ENCODE results near the gene TPCN2. TPM values are rescaled to one million over a fixed set of nuclear protein-coding genes. Genes with fewer than 3 reads are reported as not detected.
A peak's percentile ranks its signal among the peaks of the same experiment; 100 is the strongest.

TPCN2 gene
- total and polyA plus RNA-seq, 9 of the 15 experiments (the other 6 are each of a cell fraction or from before 2014, with no cell fraction given) = 0.66 to 10.2 (median 4.6) TPM

DNA sequence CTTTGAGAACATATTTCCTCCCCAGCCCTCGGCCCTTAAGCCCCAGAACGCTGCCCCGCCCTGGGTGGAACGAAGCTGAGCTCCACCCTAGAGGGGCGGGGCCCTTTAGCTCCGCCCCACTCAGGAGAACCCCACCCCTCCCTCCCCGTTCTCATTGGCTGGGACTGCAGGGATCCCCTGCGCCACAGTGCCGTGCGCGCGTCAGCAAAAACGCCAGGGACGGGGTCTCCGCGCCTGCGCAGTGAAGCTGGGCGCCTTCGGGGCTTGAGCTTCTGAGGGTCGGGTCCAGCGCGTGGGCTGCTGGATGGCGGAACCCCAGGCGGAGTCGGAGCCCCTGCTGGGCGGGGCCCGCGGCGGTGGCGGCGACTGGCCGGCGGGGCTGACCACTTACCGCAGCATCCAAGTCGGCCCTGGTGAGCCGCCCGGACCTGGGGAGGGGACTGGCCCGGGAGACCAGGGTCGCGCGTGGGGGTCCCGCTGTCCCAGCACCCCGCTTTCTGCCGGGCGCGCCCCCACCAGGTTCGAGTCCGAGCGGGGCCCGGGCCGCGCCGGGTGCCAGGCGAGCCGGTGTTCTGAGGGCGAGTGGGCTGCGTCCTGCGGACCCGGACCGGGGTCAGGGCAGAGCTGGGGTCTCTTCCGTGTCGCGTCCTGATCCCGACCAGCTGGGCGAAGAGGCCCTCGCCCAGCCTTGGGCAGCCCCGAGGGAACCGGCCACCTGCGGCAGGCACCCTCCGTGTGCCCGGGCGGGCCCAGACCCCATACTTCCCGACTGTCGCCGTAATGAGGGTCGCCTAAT is at the start of gene TPCN2 (continued):
- TF ChIP-seq, protein P1, sequence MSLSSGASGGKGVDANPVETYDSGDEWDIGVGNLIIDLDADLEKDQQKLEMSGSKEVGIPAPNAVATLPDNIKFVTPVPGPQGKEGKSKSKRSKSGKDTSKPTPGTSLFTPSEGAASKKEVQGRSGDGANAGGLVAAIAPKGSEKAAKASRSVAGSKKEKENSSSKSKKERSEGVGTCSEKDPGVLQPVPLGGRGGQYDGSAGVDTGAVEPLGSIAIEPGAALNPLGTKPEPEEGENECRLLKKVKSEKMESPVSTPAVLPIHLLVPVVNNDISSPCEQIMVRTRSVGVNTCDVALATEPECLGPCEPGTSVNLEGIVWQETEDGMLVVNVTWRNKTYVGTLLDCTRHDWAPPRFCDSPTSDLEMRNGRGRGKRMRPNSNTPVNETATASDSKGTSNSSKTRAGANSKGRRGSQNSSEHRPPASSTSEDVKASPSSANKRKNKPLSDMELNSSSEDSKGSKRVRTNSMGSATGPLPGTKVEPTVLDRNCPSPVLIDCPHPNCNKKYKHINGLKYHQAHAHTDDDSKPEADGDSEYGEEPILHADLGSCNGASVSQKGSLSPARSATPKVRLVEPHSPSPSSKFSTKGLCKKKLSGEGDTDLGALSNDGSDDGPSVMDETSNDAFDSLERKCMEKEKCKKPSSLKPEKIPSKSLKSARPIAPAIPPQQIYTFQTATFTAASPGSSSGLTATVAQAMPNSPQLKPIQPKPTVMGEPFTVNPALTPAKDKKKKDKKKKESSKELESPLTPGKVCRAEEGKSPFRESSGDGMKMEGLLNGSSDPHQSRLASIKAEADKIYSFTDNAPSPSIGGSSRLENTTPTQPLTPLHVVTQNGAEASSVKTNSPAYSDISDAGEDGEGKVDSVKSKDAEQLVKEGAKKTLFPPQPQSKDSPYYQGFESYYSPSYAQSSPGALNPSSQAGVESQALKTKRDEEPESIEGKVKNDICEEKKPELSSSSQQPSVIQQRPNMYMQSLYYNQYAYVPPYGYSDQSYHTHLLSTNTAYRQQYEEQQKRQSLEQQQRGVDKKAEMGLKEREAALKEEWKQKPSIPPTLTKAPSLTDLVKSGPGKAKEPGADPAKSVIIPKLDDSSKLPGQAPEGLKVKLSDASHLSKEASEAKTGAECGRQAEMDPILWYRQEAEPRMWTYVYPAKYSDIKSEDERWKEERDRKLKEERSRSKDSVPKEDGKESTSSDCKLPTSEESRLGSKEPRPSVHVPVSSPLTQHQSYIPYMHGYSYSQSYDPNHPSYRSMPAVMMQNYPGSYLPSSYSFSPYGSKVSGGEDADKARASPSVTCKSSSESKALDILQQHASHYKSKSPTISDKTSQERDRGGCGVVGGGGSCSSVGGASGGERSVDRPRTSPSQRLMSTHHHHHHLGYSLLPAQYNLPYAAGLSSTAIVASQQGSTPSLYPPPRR (CRISPR knock-in tag; IDR thresholded peaks at IDR 0.05; ENCODE audit: borderline replicate concordance) = no peak
- TF ChIP-seq ZC3H8 (IDR thresholded peaks at IDR 0.05) (no peak), TAF15 (IDR thresholded peaks at IDR 0.05; ENCODE audit: low read depth, low read length) (no peak), ZNF764 (CRISPR knock-in tag; IDR thresholded peaks at IDR 0.05; ENCODE audit: low read depth) (no peak), MAFK (IDR thresholded peaks at IDR 0.05; ENCODE audit: low read length) (no peak), TAF1 (IDR thresholded peaks at IDR 0.05; ENCODE audit: control insufficient read depth, extremely low read depth, insufficient read depth, low read length, severe bottlenecking) (peak; percentile 59), SLC30A9 (CRISPR knock-in tag; IDR thresholded peaks at IDR 0.05) (no peak), ZNF140 (CRISPR knock-in tag; IDR thresholded peaks at IDR 0.05) (no peak), ETS2 (tag; IDR thresholded peaks at IDR 0.05; ENCODE audit: borderline replicate concordance, poor library complexity, severe bottlenecking) (no peak), SMAD4 (CRISPR knock-in tag; conservative IDR thresholded peaks at IDR 0.05) (0 out of 2 replicates have a peak, but pooled peaks have one; percentile 19), SRSF7 (optimal IDR thresholded peaks at IDR 0.05; ENCODE audit: low read depth, low read length) (no peak), ZNF766 (CRISPR knock-in tag; conservative IDR thresholded peaks at IDR 0.05) (no peak), EHMT2 (IDR thresholded peaks at IDR 0.05) (no peak), DIDO1 (tag; IDR thresholded peaks at IDR 0.05; ENCODE audit: low read depth) (no peak), BCL6 (CRISPR knock-in tag; IDR thresholded peaks at IDR 0.05) (no peak), L3MBTL2 (IDR thresholded peaks at IDR 0.05) (0 out of 2 replicates have a peak, but pooled peaks have one; percentile 28), ZNF431 (CRISPR knock-in tag; IDR thresholded peaks at IDR 0.05) (no peak), ZKSCAN1 (IDR thresholded peaks at IDR 0.05; ENCODE audit: low read depth, low read length) (no peak), TRIM28 (IDR thresholded peaks at IDR 0.05) (no peak), ZNF263 (CRISPR knock-in tag; IDR thresholded peaks at IDR 0.05; ENCODE audit: borderline replicate concordance) (no peak), NFIX (CRISPR knock-in tag; IDR thresholded peaks at IDR 0.05; ENCODE audit: low read depth) (no peak), KAT7 (CRISPR knock-in tag; IDR thresholded peaks at IDR 0.05; ENCODE audit: borderline replicate concordance) (no peak)
- TF ChIP-seq, protein P2, sequence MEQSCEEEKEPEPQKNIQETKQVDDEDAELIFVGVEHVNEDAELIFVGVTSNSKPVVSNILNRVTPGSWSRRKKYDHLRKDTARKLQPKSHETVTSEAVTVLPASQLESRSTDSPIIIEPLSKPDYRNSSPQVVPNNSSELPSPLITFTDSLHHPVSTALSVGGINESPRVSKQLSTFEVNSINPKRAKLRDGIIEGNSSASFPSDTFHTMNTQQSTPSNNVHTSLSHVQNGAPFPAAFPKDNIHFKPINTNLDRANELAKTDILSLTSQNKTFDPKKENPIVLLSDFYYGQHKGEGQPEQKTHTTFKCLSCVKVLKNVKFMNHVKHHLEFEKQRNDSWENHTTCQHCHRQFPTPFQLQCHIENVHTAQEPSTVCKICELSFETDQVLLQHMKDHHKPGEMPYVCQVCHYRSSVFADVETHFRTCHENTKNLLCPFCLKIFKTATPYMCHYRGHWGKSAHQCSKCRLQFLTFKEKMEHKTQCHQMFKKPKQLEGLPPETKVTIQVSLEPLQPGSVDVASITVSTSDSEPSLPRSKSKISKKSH (CRISPR knock-in tag; IDR thresholded peaks at IDR 0.05) = no peak

All from K562 (cell line).